Thyroid gland (tissue), 4 donors: ENCODE results near the gene RASL12. TPM values are rescaled to one million over a fixed set of nuclear protein-coding genes. Genes with fewer than 3 reads are reported as not detected.
A peak's percentile ranks its signal among the peaks of the same experiment; 100 is the strongest.

ENCODE experiments used
- DNase-seq, 2 donors: peaks; one replicate each; pipeline ENCODE4 v3.0.0-alpha.2; 2019
- H3K27ac ChIP-seq, 3 donors: fragments of 200-600 bp; sonication (generic); 1 replicate in 2 of 3; 2 replicates in 1 of 3; pipeline ENCODE4 v1.5.1; 2016 to 2019; ENCODE audit warnings: mild to moderate bottlenecking in 1 of 3, moderate library complexity in 1 of 3
- H3K27me3 ChIP-seq: fragments of 200-600 bp; sonication (generic); one replicate; pipeline ENCODE4 v1.5.1; 2019
- H3K36me3 ChIP-seq, 2 donors: fragments of 200-600 bp; sonication (generic); one replicate each; pipeline ENCODE4 v1.5.1; 2016 to 2019
- H3K4me1 ChIP-seq, 2 donors: fragments of 200-600 bp; sonication (generic); one replicate each; pipeline ENCODE4 v1.5.1; 2017 to 2019
- H3K4me3 ChIP-seq, 3 donors: fragments of 200-600 bp; sonication (generic); replicated peaks in 1 of 3; 1 replicate in 2 of 3; 2 replicates in 1 of 3; pipeline ENCODE4 v1.5.1; 2016; ENCODE audit warnings: mild to moderate bottlenecking in 1 of 3
- H3K9me3 ChIP-seq: fragments of 200-600 bp; sonication (generic); one replicate; pipeline ENCODE4 v1.5.1; 2017
- CTCF ChIP-seq, 6 experiments: fragments of 200-600 bp in 3 of 6; fragments of 450-650 bp in 3 of 6; sonication (generic) in 3 of 6; IDR thresholded peaks; one replicate each; pipeline ENCODE4 v1.5.1; 2016 to 2019; ENCODE audit warnings: antibody characterized with exemption in 6 of 6, mild to moderate bottlenecking in 2 of 6, inconsistent platforms in 1 of 6, moderate library complexity in 1 of 6
- POLR2A ChIP-seq, 2 donors: fragments of 450-650 bp; IDR thresholded peaks; one replicate each; pipeline ENCODE4 v1.6.1; 2017; ENCODE audit warnings: antibody characterized with exemption in 2 of 2, mild to moderate bottlenecking in 2 of 2, moderate library complexity in 1 of 2
- WGBS, 2 donors: methylation state at CpG; one replicate each; pipeline ENCODE4 v1.1.5; 2017; 5-methylcytosine and 5-hydroxymethylcytosine counted together
- intact Hi-C: fragments of 100-400 bp; cut with DNase I; formaldehyde crosslinking; loops from one replicate; pipeline ENCODE4 v1.15.1; 2023
- total RNA-seq, 4 donors: library from RNA; depleted of rRNA; stranded (reverse); fragments of >200 nt; gene quantifications; one replicate each; pipeline ENCODE4 v1.2.3, GENCODE V29; 2016

Gene RASL12
- total RNA-seq, 4 donors from 2014 or later, result 5.1 to 12.5 (median 7.7) TPM

- Histone ChIP-seq H3K4me3 (no peak overlapping the region), H3K27ac (no peak overlapping the region), H3K4me1 (no peaks in the 10 kb centered on the region), H3K36me3 (peaks cover 0 to 18% of the 10 kb centered on the region in 2 donors), H3K9me3 (no peaks in the 10 kb centered on the region), H3K27me3 (no peaks in the 10 kb centered on the region)
- TF ChIP-seq POLR2A (IDR thresholded peaks at IDR 0.05) (no peak), CTCF (IDR thresholded peaks at IDR 0.05) (no peak)
- intact Hi-C loops, result no loop called here
- no peak for DNase-seq
- WGBS, 2 donors, result 77 to 80% methylated on average over 5 to 6 of the region's 6 CpGs
These were observed 38.3 kb upstream of the RASL12 start for GRCh38 chr15:65106011-65106590.

- WGBS, 2 donors, result 88% methylated on average over 5 of the region's 5 CpGs
- intact Hi-C loops, result no loop called here
- TF ChIP-seq CTCF (IDR thresholded peaks at IDR 0.05) (no peak), POLR2A (IDR thresholded peaks at IDR 0.05) (no peak)
- Histone ChIP-seq H3K4me1 (no peaks in the 10 kb centered on the region), H3K9me3 (no peaks in the 10 kb centered on the region), H3K27ac (no peak overlapping the region), H3K4me3 (no peak overlapping the region), H3K36me3 (peaks cover 5 to 21% of the 10 kb centered on the region in 2 donors), H3K27me3 (no peaks in the 10 kb centered on the region)
- DNase-seq, result no peak
These were observed 37.2 kb upstream of the RASL12 start for GRCh38 chr15:65105038-65105437.

GRCh38 chr15:65102912-65103311 is 35.1 kb upstream of the RASL12 start:
- Histone ChIP-seq H3K9me3 (no peaks in the 10 kb centered on the region), H3K36me3 (peaks cover 16 to 36% of the 10 kb centered on the region in 2 donors), H3K27ac (no peak overlapping the region), H3K4me3 (no peak overlapping the region), H3K27me3 (no peaks in the 10 kb centered on the region), H3K4me1 (no peaks in the 10 kb centered on the region)
- 94 to 97% methylated on average over 3 of the region's 3 CpGs for WGBS, 2 donors
- no peak for TF ChIP-seq POLR2A (IDR thresholded peaks at IDR 0.05)
- TF ChIP-seq CTCF (IDR thresholded peaks at IDR 0.05), result no peak
- intact Hi-C loops, result loop anchor here (5.0 kb wide), 1 partner anchor 51 kb away; no protein-coding TSS in a partner anchor
- DNase-seq, result no peak

GRCh38 chr15:65101891-65102708 is 34.3 kb upstream of the RASL12 start:
- H3K4me3 ChIP-seq, result no peak overlapping the region
- H3K9me3 ChIP-seq, result no peaks in the 10 kb centered on the region
- TF ChIP-seq POLR2A (IDR thresholded peaks at IDR 0.05) (no peak), CTCF (IDR thresholded peaks at IDR 0.05) (no peak)
- no peaks in the 10 kb centered on the region for H3K27me3 ChIP-seq
- 71 to 85% methylated on average over 14 to 42 of the region's 75 CpGs for WGBS, 2 donors
- no peak overlapping the region for H3K27ac ChIP-seq
- H3K36me3 ChIP-seq, result peaks cover 16 to 36% of the 10 kb centered on the region in 2 donors
- intact Hi-C loops, result loop anchor here (5.0 kb wide), 1 partner anchor 50 kb away; no protein-coding TSS in a partner anchor
- no peaks in the 10 kb centered on the region for H3K4me1 ChIP-seq
- DNase-seq, result no peak

- H3K4me1 ChIP-seq, result no peaks in the 10 kb centered on the region
- no peaks in the 10 kb centered on the region for H3K9me3 ChIP-seq
- H3K27me3 ChIP-seq, result no peaks in the 10 kb centered on the region
- peaks cover 16 to 36% of the 10 kb centered on the region in 2 donors for H3K36me3 ChIP-seq
- DNase-seq, result peak; percentile 70 to 81
- H3K27ac ChIP-seq, result no peak overlapping the region
- TF ChIP-seq CTCF (IDR thresholded peaks at IDR 0.05) (peak; percentile 63 to 79 (median 74)), POLR2A (IDR thresholded peaks at IDR 0.05) (no peak)
- no peak overlapping the region for H3K4me3 ChIP-seq
- WGBS, 2 donors, result 36 to 45% methylated on average over 8 to 9 of the region's 9 CpGs
- intact Hi-C loops, result loop anchor here (5.0 kb wide), 1 partner anchor 49 kb away; no protein-coding TSS in a partner anchor
These were observed 33.7 kb upstream of the RASL12 start for GRCh38 chr15:65101411-65101890.
